ENCODE data around the gene CAPN1.

The CAPN1 gene

GRCh38 chr11:65204143-65204542 lies 22.4 kb downstream of the CAPN1 start:
- no peaks in the 10 kb centered on the region for H4K20me1 ChIP-seq (ENCODE audit: insufficient read depth, low read length)
- no peak overlapping the region for H3K9ac ChIP-seq (ENCODE audit: low read length)
- H3K9me3 ChIP-seq (replicated peaks; ENCODE audit: insufficient read depth, low read length), result no peaks in the 10 kb centered on the region
- no peak overlapping the region for H3K4me3 ChIP-seq (ENCODE audit: low read length)
- DNase-seq, result no peak
- no peaks in the 10 kb centered on the region for H3K79me2 ChIP-seq (ENCODE audit: low read length)
- no peak overlapping the region for H3K27ac ChIP-seq (ENCODE audit: low read length)
- H3F3A ChIP-seq (ENCODE audit: insufficient read depth, low read length), result no peaks in the 10 kb centered on the region
- no peak overlapping the region for H3K4me2 ChIP-seq (ENCODE audit: low read depth, low read length)
- no peaks in the 10 kb centered on the region for H3K4me1 ChIP-seq (ENCODE audit: low read length)
- no peaks in the 10 kb centered on the region for H3K9me2 ChIP-seq (replicated peaks; ENCODE audit: insufficient read depth, low read length)
- no peak overlapping the region for H2AFZ ChIP-seq (ENCODE audit: low read length)
- H3K36me3 ChIP-seq (replicated peaks; ENCODE audit: insufficient read depth, low read length), result no peaks in the 10 kb centered on the region
- H3K27me3 ChIP-seq (replicated peaks; ENCODE audit: insufficient read depth, low read length), result no peaks in the 10 kb centered on the region
- TF ChIP-seq CTCF (IDR thresholded peaks at IDR 0.05; ENCODE audit: low read length) (no peak), EZH2 (optimal IDR thresholded peaks at IDR 0.05; ENCODE audit: low read depth, low read length) (no peak), EZH2phosphoT487 (IDR thresholded peaks at IDR 0.05; ENCODE audit: low read length) (no peak)

GRCh38 chr11:65204646-65205601 lies 23.2 kb downstream of the CAPN1 start:
- H3K4me2 ChIP-seq (ENCODE audit: low read depth, low read length), result no peak overlapping the region
- TF ChIP-seq CTCF (IDR thresholded peaks at IDR 0.05; ENCODE audit: low read length), result peak; percentile 89
- TF ChIP-seq EZH2phosphoT487 (IDR thresholded peaks at IDR 0.05; ENCODE audit: low read length), result no peak
- H3K4me3 ChIP-seq (ENCODE audit: low read length), result no peak overlapping the region
- no peak overlapping the region for H2AFZ ChIP-seq (ENCODE audit: low read length)
- H3K9ac ChIP-seq (ENCODE audit: low read length), result no peak overlapping the region
- no peak for DNase-seq
- no peaks in the 10 kb centered on the region for H3F3A ChIP-seq (ENCODE audit: insufficient read depth, low read length)
- no peaks in the 10 kb centered on the region for H3K9me3 ChIP-seq (replicated peaks; ENCODE audit: insufficient read depth, low read length)
- no peak overlapping the region for H3K27ac ChIP-seq (ENCODE audit: low read length)
- no peaks in the 10 kb centered on the region for H3K9me2 ChIP-seq (replicated peaks; ENCODE audit: insufficient read depth, low read length)
- H3K4me1 ChIP-seq (ENCODE audit: low read length), result no peaks in the 10 kb centered on the region
- no peaks in the 10 kb centered on the region for H4K20me1 ChIP-seq (ENCODE audit: insufficient read depth, low read length)
- no peaks in the 10 kb centered on the region for H3K36me3 ChIP-seq (replicated peaks; ENCODE audit: insufficient read depth, low read length)
- no peaks in the 10 kb centered on the region for H3K79me2 ChIP-seq (ENCODE audit: low read length)
- no peaks in the 10 kb centered on the region for H3K27me3 ChIP-seq (replicated peaks; ENCODE audit: insufficient read depth, low read length)

- H3K4me2 ChIP-seq (ENCODE audit: low read depth, low read length), result no peak overlapping the region
- no peaks in the 10 kb centered on the region for H3K36me3 ChIP-seq (replicated peaks; ENCODE audit: insufficient read depth, low read length)
- no peaks in the 10 kb centered on the region for H3F3A ChIP-seq (ENCODE audit: insufficient read depth, low read length)
- H3K27ac ChIP-seq (ENCODE audit: low read length), result no peak overlapping the region
- DNase-seq, result no peak
- H3K4me3 ChIP-seq (ENCODE audit: low read length), result no peak overlapping the region
- H3K9me3 ChIP-seq (replicated peaks; ENCODE audit: insufficient read depth, low read length), result no peaks in the 10 kb centered on the region
- no peaks in the 10 kb centered on the region for H3K4me1 ChIP-seq (ENCODE audit: low read length)
- no peak overlapping the region for H2AFZ ChIP-seq (ENCODE audit: low read length)
- H3K9me2 ChIP-seq (replicated peaks; ENCODE audit: insufficient read depth, low read length), result no peaks in the 10 kb centered on the region
- no peak overlapping the region for H3K9ac ChIP-seq (ENCODE audit: low read length)
- no peaks in the 10 kb centered on the region for H3K79me2 ChIP-seq (ENCODE audit: low read length)
- no peak for TF ChIP-seq CTCF (IDR thresholded peaks at IDR 0.05; ENCODE audit: low read length)
- TF ChIP-seq EZH2 (optimal IDR thresholded peaks at IDR 0.05; ENCODE audit: low read depth, low read length), result no peak
- TF ChIP-seq EZH2phosphoT487 (IDR thresholded peaks at IDR 0.05; ENCODE audit: low read length), result no peak
- no peaks in the 10 kb centered on the region for H3K27me3 ChIP-seq (replicated peaks; ENCODE audit: insufficient read depth, low read length)
- H4K20me1 ChIP-seq (ENCODE audit: insufficient read depth, low read length), result no peaks in the 10 kb centered on the region
These were observed 23.9 kb downstream of the CAPN1 start for GRCh38 chr11:65205602-65205967.

Data from MM.1S (cell line).